ENCODE data around the gene TAL1.
"Not testable (repeated sequence)": the region's sequence is repeated elsewhere in the genome, so short reads cannot be mapped to it uniquely, and the experiment has no call there.

TAL1 gene

GRCh38 chr1:47207803-47208373, 24.1 kb downstream of the TAL1 start:
- no peak overlapping the region for H3K18ac ChIP-seq (ENCODE audit: low read length)
- H3K79me2 ChIP-seq (ENCODE audit: control insufficient read depth, insufficient read depth, low read length), result no peaks in the 10 kb centered on the region
- H3K9ac ChIP-seq (ENCODE audit: low read length), result no peak overlapping the region
- H3K56ac ChIP-seq (ENCODE audit: low read length), result no peak overlapping the region
- no peak overlapping the region for H2BK120ac ChIP-seq (ENCODE audit: low read depth, low read length)
- no peaks in the 10 kb centered on the region for H3K79me1 ChIP-seq (ENCODE audit: low read length)
- WGBS (ENCODE audit: extremely low coverage, insufficient coverage, low lambda C conversion rate), result no CpG with 5 or more reads among the region's 8 CpGs
- H2BK5ac ChIP-seq (ENCODE audit: low read length), result no peak overlapping the region
- H3K4me3 ChIP-seq (ENCODE audit: low read length), result no peak overlapping the region
- no peak overlapping the region for H3K23ac ChIP-seq (ENCODE audit: low read length)
- no peak overlapping the region for H3K27ac ChIP-seq (ENCODE audit: low read depth, low read length)
- H3K4ac ChIP-seq (ENCODE audit: low read depth, low read length), result no peak overlapping the region
- no peak overlapping the region for H4K5ac ChIP-seq (ENCODE audit: low read length)
- H2BK15ac ChIP-seq (replicated peaks; ENCODE audit: low read depth), result no peak overlapping the region
- no peak overlapping the region for H3K4me2 ChIP-seq (ENCODE audit: low read length)
- H3K4me1 ChIP-seq (ENCODE audit: control insufficient read depth, low read depth, low read length), result no peaks in the 10 kb centered on the region
- no peak overlapping the region for H4K8ac ChIP-seq (ENCODE audit: low read depth, low read length)
- H3K36me3 ChIP-seq (ENCODE audit: control insufficient read depth, insufficient read depth, low read length), result no peaks in the 10 kb centered on the region
- DNase-seq, result no peak
- H3K27me3 ChIP-seq (ENCODE audit: insufficient read depth, low read length, poor library complexity), result no peaks in the 10 kb centered on the region
- no peak overlapping the region for H2AK5ac ChIP-seq (ENCODE audit: low read length)

GRCh38 chr1:47205918-47206317, 26.1 kb downstream of the TAL1 start:
- Histone ChIP-seq H3K9ac (ENCODE audit: low read length) (no peak overlapping the region), H2BK15ac (replicated peaks; ENCODE audit: low read depth) (no peak overlapping the region), H3K36me3 (ENCODE audit: control insufficient read depth, insufficient read depth, low read length) (no peaks in the 10 kb centered on the region), H2BK120ac (ENCODE audit: low read depth, low read length) (no peak overlapping the region), H3K4me2 (ENCODE audit: low read length) (no peak overlapping the region), H3K56ac (ENCODE audit: low read length) (no peak overlapping the region), H3K79me1 (ENCODE audit: low read length) (no peaks in the 10 kb centered on the region), H2BK5ac (ENCODE audit: low read length) (no peak overlapping the region), H3K27me3 (ENCODE audit: insufficient read depth, low read length, poor library complexity) (no peaks in the 10 kb centered on the region), H3K4me3 (ENCODE audit: low read length) (no peak overlapping the region), H3K18ac (ENCODE audit: low read length) (no peak overlapping the region), H3K4ac (ENCODE audit: low read depth, low read length) (no peak overlapping the region), H3K23ac (ENCODE audit: low read length) (no peak overlapping the region), H3K27ac (ENCODE audit: low read depth, low read length) (no peak overlapping the region), H2AK5ac (ENCODE audit: low read length) (no peak overlapping the region), H4K5ac (ENCODE audit: low read length) (no peak overlapping the region), H3K4me1 (ENCODE audit: control insufficient read depth, low read depth, low read length) (no peaks in the 10 kb centered on the region), H3K79me2 (ENCODE audit: control insufficient read depth, insufficient read depth, low read length) (no peaks in the 10 kb centered on the region), H4K8ac (ENCODE audit: low read depth, low read length) (no peak overlapping the region)
- WGBS (ENCODE audit: extremely low coverage, insufficient coverage, low lambda C conversion rate), result no CpG with 5 or more reads among the region's 5 CpGs
- no peak for DNase-seq

- DNase-seq; H3K4me3 ChIP-seq (ENCODE audit: low read length); H3K79me1 ChIP-seq (ENCODE audit: low read length); H2BK15ac ChIP-seq (replicated peaks; ENCODE audit: low read depth); H2BK120ac ChIP-seq (ENCODE audit: low read depth, low read length); H3K18ac ChIP-seq (ENCODE audit: low read length); H3K4me1 ChIP-seq (ENCODE audit: control insufficient read depth, low read depth, low read length); H4K5ac ChIP-seq (ENCODE audit: low read length); H3K27ac ChIP-seq (ENCODE audit: low read depth, low read length); H3K56ac ChIP-seq (ENCODE audit: low read length); H3K79me2 ChIP-seq (ENCODE audit: control insufficient read depth, insufficient read depth, low read length); H3K27me3 ChIP-seq (ENCODE audit: insufficient read depth, low read length, poor library complexity); H3K9ac ChIP-seq (ENCODE audit: low read length); H3K4ac ChIP-seq (ENCODE audit: low read depth, low read length); H3K4me2 ChIP-seq (ENCODE audit: low read length); H3K36me3 ChIP-seq (ENCODE audit: control insufficient read depth, insufficient read depth, low read length); H2AK5ac ChIP-seq (ENCODE audit: low read length); H2BK5ac ChIP-seq (ENCODE audit: low read length); H4K8ac ChIP-seq (ENCODE audit: low read depth, low read length); H3K23ac ChIP-seq (ENCODE audit: low read length): not testable (repeated sequence)
- no CpG with 5 or more reads among the region's 2 CpGs for WGBS (ENCODE audit: extremely low coverage, insufficient coverage, low lambda C conversion rate)
Measured at GRCh38 chr1:47203504-47203903, 28.5 kb downstream of the TAL1 start.

- no peak overlapping the region for H3K4me2 ChIP-seq (ENCODE audit: low read length)
- H3K36me3 ChIP-seq (ENCODE audit: control insufficient read depth, insufficient read depth, low read length), result no peaks in the 10 kb centered on the region
- no peak overlapping the region for H3K56ac ChIP-seq (ENCODE audit: low read length)
- no peak overlapping the region for H4K5ac ChIP-seq (ENCODE audit: low read length)
- no peak overlapping the region for H3K4me3 ChIP-seq (ENCODE audit: low read length)
- H3K27me3 ChIP-seq (ENCODE audit: insufficient read depth, low read length, poor library complexity), result no peaks in the 10 kb centered on the region
- no peaks in the 10 kb centered on the region for H3K79me2 ChIP-seq (ENCODE audit: control insufficient read depth, insufficient read depth, low read length)
- H3K18ac ChIP-seq (ENCODE audit: low read length), result no peak overlapping the region
- DNase-seq, result no peak
- H3K4ac ChIP-seq (ENCODE audit: low read depth, low read length), result no peak overlapping the region
- H2BK15ac ChIP-seq (replicated peaks; ENCODE audit: low read depth), result no peak overlapping the region
- H2BK120ac ChIP-seq (ENCODE audit: low read depth, low read length), result no peak overlapping the region
- no peaks in the 10 kb centered on the region for H3K4me1 ChIP-seq (ENCODE audit: control insufficient read depth, low read depth, low read length)
- no peak overlapping the region for H4K8ac ChIP-seq (ENCODE audit: low read depth, low read length)
- no CpG with 5 or more reads among the region's 4 CpGs for WGBS (ENCODE audit: extremely low coverage, insufficient coverage, low lambda C conversion rate)
- H3K23ac ChIP-seq (ENCODE audit: low read length), result no peak overlapping the region
- no peak overlapping the region for H2BK5ac ChIP-seq (ENCODE audit: low read length)
- no peak overlapping the region for H3K9ac ChIP-seq (ENCODE audit: low read length)
- H2AK5ac ChIP-seq (ENCODE audit: low read length), result no peak overlapping the region
- H3K79me1 ChIP-seq (ENCODE audit: low read length), result no peaks in the 10 kb centered on the region
- H3K27ac ChIP-seq (ENCODE audit: low read depth, low read length), result no peak overlapping the region
Measured at GRCh38 chr1:47201179-47201578, 30.8 kb downstream of the TAL1 start.

GRCh38 chr1:47198214-47198613, 33.8 kb downstream of the TAL1 start:
- Histone ChIP-seq H2BK5ac (ENCODE audit: low read length) (no peak overlapping the region), H3K9ac (ENCODE audit: low read length) (no peak overlapping the region), H3K4ac (ENCODE audit: low read depth, low read length) (no peak overlapping the region), H3K27me3 (ENCODE audit: insufficient read depth, low read length, poor library complexity) (no peaks in the 10 kb centered on the region), H3K79me1 (ENCODE audit: low read length) (no peaks in the 10 kb centered on the region), H3K4me2 (ENCODE audit: low read length) (no peak overlapping the region), H2BK120ac (ENCODE audit: low read depth, low read length) (no peak overlapping the region), H3K36me3 (ENCODE audit: control insufficient read depth, insufficient read depth, low read length) (no peaks in the 10 kb centered on the region), H3K79me2 (ENCODE audit: control insufficient read depth, insufficient read depth, low read length) (no peaks in the 10 kb centered on the region), H3K4me1 (ENCODE audit: control insufficient read depth, low read depth, low read length) (no peaks in the 10 kb centered on the region), H4K8ac (ENCODE audit: low read depth, low read length) (no peak overlapping the region), H2BK15ac (replicated peaks; ENCODE audit: low read depth) (no peak overlapping the region), H3K18ac (ENCODE audit: low read length) (no peak overlapping the region), H2AK5ac (ENCODE audit: low read length) (no peak overlapping the region), H3K23ac (ENCODE audit: low read length) (no peak overlapping the region), H3K4me3 (ENCODE audit: low read length) (no peak overlapping the region), H4K5ac (ENCODE audit: low read length) (no peak overlapping the region), H3K27ac (ENCODE audit: low read depth, low read length) (no peak overlapping the region), H3K56ac (ENCODE audit: low read length) (no peak overlapping the region)
- no peak for DNase-seq
- no CpG with 5 or more reads among the region's 4 CpGs for WGBS (ENCODE audit: extremely low coverage, insufficient coverage, low lambda C conversion rate)

- no peak overlapping the region for H2BK5ac ChIP-seq (ENCODE audit: low read length)
- no peak overlapping the region for H4K5ac ChIP-seq (ENCODE audit: low read length)
- H2AK5ac ChIP-seq (ENCODE audit: low read length), result no peak overlapping the region
- no peak overlapping the region for H3K4ac ChIP-seq (ENCODE audit: low read depth, low read length)
- H3K27me3 ChIP-seq (ENCODE audit: insufficient read depth, low read length, poor library complexity), result no peaks in the 10 kb centered on the region
- no peak overlapping the region for H2BK15ac ChIP-seq (replicated peaks; ENCODE audit: low read depth)
- no peaks in the 10 kb centered on the region for H3K36me3 ChIP-seq (ENCODE audit: control insufficient read depth, insufficient read depth, low read length)
- H3K4me2 ChIP-seq (ENCODE audit: low read length), result no peak overlapping the region
- peaks cover 3% of the 10 kb centered on the region for H3K4me1 ChIP-seq (ENCODE audit: control insufficient read depth, low read depth, low read length)
- H3K9ac ChIP-seq (ENCODE audit: low read length), result no peak overlapping the region
- H4K8ac ChIP-seq (ENCODE audit: low read depth, low read length), result no peak overlapping the region
- no peak overlapping the region for H3K27ac ChIP-seq (ENCODE audit: low read depth, low read length)
- H3K56ac ChIP-seq (ENCODE audit: low read length), result no peak overlapping the region
- H3K79me2 ChIP-seq (ENCODE audit: control insufficient read depth, insufficient read depth, low read length), result no peaks in the 10 kb centered on the region
- WGBS (ENCODE audit: extremely low coverage, insufficient coverage, low lambda C conversion rate), result no CpG with 5 or more reads among the region's 3 CpGs
- H2BK120ac ChIP-seq (ENCODE audit: low read depth, low read length), result no peak overlapping the region
- H3K23ac ChIP-seq (ENCODE audit: low read length), result no peak overlapping the region
- no peak for DNase-seq
- H3K4me3 ChIP-seq (ENCODE audit: low read length), result no peak overlapping the region
- H3K79me1 ChIP-seq (ENCODE audit: low read length), result no peaks in the 10 kb centered on the region
- H3K18ac ChIP-seq (ENCODE audit: low read length), result no peak overlapping the region
Measured at GRCh38 chr1:47196622-47197021, 35.4 kb downstream of the TAL1 start.

All from mesendoderm (in vitro differentiated cells).